HG03045 (cell line): ENCODE results near the gene RPP30.

Experiments
- ATAC-seq: cut with Tn5 transposase; IDR thresholded peaks from one replicate; pipeline ENCODE4 v1.9.1; 2021; ENCODE audit warnings: mild to moderate bottlenecking, moderate library complexity; ENCODE audit not compliant: unreplicated experiment

The RPP30 gene

GRCh38 chr10:90916392-90917237 lies 44.8 kb downstream of the RPP30 start:
- ATAC-seq = no peak

- ATAC-seq = no peak
These were observed 45.6 kb downstream of the RPP30 start for GRCh38 chr10:90917238-90917967.

GRCh38 chr10:90917968-90918318 lies 46.2 kb downstream of the RPP30 start:
- no peak for ATAC-seq

GRCh38 chr10:90919683-90920574 lies 48.2 kb downstream of the RPP30 start:
- no peak for ATAC-seq

- ATAC-seq = no peak
These were observed 49.4 kb downstream of the RPP30 start, which contains the start of gene ANKRD1 for GRCh38 chr10:90920986-90921666. TSS of gene ANKRD1 (minus strand) at chr10:90921087. CDS start at chr10:90921027, 60 bp downstream.

- ATAC-seq = no peak
These were observed 50.1 kb downstream of the RPP30 start for GRCh38 chr10:90921906-90922305.

GRCh38 chr10:90923111-90923731 lies 51.4 kb downstream of the RPP30 start:
- ATAC-seq = no peak

- no peak for ATAC-seq
These were observed 52.8 kb downstream of the RPP30 start for GRCh38 chr10:90924552-90924951.

- no peak for ATAC-seq
These were observed 53.6 kb downstream of the RPP30 start for GRCh38 chr10:90925079-90926029.

GRCh38 chr10:90927293-90927692 lies 55.5 kb downstream of the RPP30 start:
- ATAC-seq = no peak

GRCh38 chr10:90929179-90929578 lies 57.4 kb downstream of the RPP30 start:
- ATAC-seq = no peak

- no peak for ATAC-seq
These were observed 58.5 kb downstream of the RPP30 start for GRCh38 chr10:90930070-90930837.

GRCh38 chr10:90930971-90931871 lies 59.4 kb downstream of the RPP30 start:
- ATAC-seq = no peak

GRCh38 chr10:90935581-90936275 lies 64.0 kb downstream of the RPP30 start:
- ATAC-seq = no peak

- no peak for ATAC-seq
These were observed 64.5 kb downstream of the RPP30 start for GRCh38 chr10:90936276-90936659.

- ATAC-seq = no peak
These were observed 66.0 kb downstream of the RPP30 start for GRCh38 chr10:90937645-90938258.
